Measurements from ENCODE around the gene OR2T27.
A peak's percentile ranks its signal among the peaks of the same experiment; 100 is the strongest.
"Not testable (repeated sequence)": the region's sequence is repeated elsewhere in the genome, so short reads cannot be mapped to it uniquely, and the experiment has no call there.

The OR2T27 gene, protein sequence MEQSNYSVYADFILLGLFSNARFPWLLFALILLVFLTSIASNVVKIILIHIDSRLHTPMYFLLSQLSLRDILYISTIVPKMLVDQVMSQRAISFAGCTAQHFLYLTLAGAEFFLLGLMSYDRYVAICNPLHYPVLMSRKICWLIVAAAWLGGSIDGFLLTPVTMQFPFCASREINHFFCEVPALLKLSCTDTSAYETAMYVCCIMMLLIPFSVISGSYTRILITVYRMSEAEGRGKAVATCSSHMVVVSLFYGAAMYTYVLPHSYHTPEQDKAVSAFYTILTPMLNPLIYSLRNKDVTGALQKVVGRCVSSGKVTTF

DNA sequence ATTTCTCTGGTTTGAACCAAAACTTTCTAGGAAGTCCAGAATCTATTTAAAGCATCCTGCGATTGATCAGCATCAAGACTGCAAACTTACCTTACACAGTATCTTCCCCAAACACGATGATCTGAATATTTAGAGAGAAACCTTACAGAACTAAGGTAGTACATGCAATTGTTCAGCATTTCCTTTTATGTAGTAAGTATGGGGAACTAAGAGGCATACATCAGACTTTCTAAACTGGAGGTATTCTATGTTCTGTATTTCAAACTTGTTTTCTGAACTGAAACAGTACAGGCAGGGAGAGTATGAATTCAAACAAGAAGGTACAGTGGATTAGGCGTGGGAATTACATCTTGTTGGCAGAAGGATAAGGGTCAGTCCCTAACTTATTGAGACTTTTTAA is at the start of gene OR2T27:
TSS of gene OR2T27 (minus strand) at position 175 of the 400 bp plus-strand sequence. CDS start 4,644 bp downstream, outside the sequence.
- not testable (repeated sequence) for DNase-seq

DNA sequence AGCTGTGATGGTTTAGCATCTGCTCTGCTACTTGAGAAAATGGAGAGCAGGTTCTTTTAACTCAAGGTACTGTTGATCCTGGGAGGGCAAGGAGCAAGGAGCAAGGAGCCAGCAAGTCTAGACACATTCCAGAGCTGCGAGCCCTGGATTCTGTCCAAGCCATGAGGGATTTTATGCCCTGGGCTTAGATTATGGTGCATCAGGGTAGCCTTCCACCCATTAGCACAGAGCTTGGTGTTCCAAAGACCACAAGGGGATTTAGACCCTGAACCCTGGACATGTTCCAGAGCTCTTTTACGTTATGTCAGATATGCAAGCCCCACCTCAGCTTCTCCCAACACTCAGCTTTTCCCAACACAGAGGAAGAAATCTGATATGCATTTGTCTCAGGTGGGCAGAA is 49.3 kb upstream of the OR2T27 start:
- DNase-seq, result no peak

DNA sequence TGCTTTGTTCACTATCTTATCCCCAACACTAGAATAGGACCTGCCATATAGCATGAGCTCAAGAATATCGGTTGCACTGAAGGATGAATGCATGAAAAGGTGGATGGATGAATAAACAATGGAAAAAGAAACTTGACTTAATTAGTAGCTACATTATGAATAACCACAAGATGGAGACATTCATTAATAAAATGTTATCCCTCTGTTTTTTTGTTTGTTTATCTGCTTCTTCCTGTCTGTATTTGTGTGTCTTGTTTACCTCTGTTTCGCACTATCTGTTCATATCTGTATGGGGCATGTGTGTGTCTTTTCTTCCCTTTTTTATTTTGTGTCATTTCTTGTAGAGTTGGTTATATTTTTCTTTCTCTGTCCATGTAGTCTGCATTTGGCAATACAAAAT is 48.3 kb upstream of the OR2T27 start:
- DNase-seq, result no peak

DNA sequence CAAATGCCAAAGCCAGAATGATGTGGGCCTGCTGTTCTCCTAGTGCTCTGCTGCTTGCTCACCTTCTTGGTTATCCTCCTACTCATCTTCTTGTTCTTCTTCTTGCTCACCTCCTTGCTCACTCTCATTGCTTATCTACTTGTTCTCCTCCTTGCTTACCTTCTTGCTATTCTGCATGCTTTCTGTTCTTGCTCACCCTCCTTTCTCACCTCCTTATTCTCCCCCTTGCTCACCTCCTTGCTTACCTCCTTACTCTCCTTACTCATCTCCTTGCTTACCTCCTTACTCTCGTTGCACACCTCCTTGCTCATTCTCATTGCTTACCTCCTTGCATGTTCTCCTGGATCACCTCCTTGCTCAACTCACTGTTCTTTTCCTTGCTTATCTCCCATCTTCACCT is 47.4 kb upstream of the OR2T27 start, which contains the start of gene OR14I1:
TSS of gene OR14I1 (minus strand) at position 53 of the 400 bp plus-strand sequence.
- no peak for DNase-seq

DNA sequence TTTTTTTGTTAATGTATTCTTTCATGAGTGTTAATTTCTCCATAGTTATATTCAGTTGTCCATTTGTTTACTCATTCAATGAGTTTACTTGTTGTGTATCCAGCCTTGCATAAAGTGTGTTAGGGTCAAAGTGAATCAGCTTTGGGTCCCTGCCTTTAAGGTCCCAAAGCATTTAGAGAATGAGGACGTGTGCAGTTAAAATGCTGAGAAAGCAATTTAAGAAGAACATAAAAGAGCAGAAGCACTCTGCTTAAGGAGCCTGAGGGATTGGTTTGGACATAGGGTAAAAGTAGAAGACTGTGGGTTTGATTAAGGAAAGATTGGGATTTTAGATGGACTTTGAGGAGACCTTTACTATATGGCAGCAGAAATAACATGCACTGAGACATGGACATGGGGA is 43.8 kb upstream of the OR2T27 start:
- no peak for DNase-seq

DNA sequence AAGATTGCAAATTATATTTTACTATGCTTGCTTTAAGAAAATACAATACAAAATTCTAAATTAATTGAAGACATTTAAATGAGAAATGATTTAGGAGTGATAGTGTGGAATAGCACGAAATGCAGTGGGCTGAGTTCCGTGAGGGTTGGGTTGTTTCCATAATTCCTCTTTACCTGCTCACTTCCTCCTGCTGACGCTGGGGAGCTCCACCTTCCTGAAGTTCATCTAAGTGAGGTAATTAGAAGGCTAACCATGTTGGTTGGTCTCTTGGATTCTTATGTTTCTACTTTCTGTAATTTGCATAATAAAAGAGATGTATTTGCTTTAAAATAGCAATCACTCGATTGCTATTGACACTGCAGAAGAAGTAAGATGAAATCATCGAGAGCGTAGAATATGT is 42.6 kb upstream of the OR2T27 start:
- DNase-seq, result no peak

DNA sequence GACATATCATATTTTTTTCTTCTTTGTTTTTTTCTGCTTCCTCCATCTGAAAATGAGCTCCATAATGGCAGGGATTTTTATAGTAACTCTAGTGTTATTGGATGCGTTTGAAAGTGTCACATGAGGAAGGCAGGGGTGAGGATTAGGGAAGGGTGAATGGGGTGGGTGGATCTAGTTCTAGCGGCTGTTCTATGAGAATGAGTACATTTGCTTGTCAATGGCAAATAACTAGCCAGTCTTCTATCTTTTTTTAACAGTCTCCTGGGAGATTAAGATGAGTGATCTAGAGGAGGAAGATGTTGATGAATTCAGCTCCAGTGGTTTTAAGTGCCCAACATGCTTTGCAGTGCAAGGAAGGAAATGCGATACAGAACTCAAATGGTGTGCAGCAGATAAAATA is 41.4 kb upstream of the OR2T27 start:
- no peak for DNase-seq

DNA sequence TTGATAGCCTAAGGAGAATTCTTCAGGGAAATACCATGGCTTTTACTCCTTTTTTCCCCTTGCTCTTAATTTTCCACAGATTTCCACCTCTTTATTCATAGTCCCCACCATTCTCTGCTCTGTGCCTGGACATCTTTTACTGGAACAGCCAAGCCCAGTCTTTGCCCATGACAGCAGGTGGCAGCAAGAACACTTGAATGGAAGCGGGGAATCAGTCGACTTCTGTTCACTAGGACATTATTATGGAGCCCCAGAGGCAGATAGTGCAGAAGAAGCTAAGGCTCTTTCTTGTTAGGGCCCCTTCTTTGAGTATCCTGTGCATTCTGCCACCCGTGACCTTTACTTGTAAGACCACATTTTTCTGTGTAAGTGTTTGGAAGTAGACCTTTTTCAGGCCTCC is 40.9 kb upstream of the OR2T27 start:
- DNase-seq, result no peak

DNA sequence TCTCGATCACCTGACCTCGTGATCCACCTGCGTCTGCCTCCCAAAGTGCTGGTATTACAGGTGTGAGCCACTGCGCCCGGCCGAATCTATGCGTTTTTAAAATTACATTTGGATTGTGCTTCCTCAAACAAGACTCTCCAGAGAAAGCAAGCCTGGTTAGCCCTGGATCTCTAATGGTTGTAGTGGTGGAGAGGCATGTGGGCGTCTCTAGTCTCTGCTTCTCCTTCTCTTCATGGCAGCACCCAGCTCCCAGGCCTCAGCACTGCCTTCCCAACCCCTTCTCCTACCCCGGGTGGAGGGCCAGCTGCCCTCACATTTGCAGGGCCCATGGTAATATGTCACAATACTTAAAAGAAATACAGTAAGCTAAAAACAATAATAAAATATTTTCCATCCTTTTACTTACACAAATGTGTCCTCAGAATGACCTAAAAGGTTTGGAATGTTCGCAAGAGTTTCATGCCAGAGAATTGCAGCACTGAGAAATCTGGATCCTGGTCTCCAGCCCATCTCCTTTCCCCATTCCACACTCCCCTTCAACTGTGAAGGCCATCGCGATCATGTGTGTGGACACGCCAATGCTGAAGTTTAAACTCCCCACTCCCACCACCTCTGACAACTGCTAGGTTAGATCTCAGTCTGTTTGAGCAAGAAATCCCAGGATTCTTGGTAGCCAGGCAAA is 40.3 kb upstream of the OR2T27 start:
- no peak for DNase-seq

DNA sequence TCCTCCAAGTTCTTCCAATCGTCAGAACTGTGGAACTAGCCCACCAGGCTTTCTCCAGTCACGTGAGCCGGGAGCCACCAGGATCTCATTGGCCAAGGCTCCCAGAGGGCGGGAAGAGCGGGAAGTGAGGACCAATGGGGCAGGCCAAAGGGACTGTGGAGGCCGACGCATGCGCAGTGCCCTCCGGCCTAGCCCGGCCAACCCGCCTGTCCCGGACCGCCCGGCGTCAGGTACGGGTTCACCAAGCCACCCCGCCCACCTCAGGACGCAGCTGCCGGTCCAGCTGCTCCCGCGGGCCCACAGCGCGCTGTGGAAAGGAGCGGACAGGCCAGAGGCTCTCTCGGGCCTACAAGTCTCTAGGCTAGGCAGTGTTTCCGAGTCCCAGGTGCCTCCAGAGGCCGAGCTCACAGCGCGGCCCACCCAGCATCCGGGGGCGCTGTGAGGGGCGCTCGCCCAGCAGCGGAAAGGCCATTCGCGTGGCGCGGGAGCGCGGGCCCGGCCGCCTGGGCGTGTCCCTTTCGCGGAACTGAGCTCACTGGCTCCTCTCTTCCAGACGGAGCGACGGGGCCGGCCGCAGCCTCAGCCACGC is 36.3 kb upstream of the OR2T27 start:
- DNase-seq, result no peak

DNA sequence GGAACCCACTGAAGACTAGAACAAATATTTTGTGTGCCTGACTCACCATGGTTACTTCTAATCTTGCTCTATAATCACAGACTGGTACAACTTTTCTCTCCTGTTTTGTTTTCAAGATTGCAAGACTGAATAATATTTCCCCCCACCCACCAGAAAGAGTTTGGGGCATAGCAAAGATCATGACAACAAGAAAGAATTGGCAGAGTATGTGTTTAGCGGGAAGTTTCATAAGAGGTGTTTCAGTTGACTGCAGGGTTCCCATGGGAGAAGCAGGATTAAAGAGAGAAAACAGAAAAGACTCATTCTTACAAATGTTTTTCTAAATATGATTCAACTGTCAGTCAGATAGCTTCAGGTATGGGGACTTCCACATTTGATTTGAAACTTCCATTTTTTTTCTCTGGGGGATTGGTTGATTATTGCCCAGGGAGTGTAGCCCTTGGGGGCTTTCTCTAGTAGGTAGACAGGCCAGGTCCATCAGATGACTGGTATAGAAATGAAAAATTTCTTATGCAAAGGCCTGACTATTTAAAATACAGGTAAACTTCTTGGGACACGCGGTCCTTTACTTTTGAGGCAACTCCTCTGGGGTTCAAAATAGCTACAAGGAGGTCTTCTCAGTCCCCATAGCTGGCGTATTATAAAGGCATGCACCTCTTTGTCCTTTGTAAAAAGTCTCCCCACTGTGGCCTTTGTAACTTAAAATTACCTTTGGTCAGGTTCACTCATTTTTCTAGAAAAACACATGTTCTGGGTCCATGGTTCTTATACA is 33.4 kb upstream of the OR2T27 start:
- no peak for DNase-seq

DNA sequence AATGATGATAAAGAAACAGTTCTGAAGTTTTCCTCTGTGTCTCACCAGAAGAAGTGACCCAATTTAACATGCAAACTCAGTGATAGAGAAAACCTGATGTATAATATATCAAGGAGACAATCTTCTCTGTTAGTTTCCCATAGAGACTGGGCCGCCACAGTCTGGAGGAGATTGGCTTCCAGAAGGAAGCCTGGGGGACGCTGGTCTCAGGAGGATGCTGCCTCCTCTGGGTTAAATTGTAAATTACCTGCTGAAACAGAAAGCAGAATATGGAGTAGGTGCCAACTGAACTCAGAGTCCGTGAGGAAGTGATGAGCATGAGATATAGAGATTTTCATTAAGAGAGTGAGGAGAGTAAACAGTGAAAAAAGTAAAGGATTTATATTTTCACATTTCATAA is 31.5 kb upstream of the OR2T27 start:
- peak; percentile 36 for DNase-seq

DNA sequence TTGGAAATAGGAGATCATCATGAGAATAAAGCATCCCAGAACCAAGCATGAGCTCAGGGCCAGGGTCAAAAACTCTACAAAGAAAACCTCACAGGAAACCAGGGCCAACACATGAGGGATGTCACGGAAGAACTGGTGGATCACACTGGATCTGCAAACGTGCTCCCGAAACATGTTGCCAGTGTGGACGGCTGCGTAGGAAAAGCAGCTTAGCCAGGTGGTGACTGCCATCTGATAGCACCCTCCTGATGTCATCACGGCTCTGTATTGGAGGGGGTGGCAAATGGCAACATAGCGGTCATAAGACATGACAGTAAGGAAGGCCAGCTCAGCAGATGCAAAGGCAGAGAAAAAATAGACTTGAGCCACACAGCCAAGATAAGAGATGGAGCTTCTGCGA is 26.3 kb upstream of the OR2T27 start:
- DNase-seq, result no peak

DNA sequence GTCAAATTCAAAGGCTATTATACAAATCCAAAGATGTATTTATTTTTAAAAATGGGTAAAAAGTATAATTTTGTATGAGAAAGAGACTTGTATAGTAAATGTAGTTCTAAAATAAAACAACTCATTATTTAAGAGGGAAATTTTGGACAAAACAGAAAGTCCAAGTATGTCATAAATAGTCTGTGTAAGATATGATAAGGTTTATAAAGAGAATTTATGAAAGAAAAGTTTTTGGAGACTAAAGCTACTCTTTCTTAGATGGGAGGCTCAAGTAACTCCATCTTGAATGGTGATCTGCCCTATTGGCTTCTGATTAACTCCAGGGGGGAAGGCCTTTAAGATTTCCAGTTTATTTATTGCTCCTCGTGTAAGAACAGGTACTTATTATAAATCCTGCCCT is 14.7 kb upstream of the OR2T27 start:
- DNase-seq, result no peak

DNA sequence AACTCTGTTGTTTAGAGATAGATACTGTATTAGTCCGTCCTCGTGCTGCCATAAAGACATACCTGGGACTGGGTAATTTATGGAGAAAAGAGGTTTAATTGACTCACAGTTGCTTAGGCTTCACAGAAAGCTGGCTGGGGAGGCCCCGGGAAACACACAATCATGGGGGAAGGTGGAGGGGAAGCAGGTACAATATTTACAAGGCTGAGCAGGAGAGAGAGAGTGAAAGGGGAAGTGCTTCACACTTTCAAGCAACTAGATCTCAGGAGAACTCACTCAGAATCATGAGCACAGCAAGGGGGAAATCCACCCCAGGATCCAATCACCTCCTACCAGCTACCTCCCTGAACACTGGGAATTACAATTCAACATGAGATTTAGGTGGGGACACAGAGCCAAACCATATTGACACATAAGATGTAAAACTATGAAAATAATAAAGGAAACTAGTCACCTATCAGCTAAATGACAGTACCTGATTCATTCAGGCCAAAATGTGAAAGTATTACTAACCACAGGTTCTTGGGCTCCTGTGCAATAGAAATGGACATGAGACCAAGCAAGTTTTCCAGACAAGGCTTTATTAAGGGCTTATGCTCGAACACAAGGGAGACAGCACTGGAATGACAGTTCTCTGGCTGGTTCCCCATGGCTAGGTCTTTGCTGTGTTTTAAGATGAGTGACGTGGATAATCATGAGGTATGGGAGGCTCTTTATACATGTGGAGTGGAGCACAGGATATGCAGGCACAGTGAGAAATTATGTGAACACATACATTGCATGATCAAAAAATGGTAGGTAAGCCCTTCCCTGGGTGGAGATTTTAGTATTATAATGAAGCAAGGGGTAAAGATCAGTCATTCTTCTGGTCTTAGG is 8.4 kb upstream of the OR2T27 start:
- not testable (repeated sequence) for DNase-seq

DNA sequence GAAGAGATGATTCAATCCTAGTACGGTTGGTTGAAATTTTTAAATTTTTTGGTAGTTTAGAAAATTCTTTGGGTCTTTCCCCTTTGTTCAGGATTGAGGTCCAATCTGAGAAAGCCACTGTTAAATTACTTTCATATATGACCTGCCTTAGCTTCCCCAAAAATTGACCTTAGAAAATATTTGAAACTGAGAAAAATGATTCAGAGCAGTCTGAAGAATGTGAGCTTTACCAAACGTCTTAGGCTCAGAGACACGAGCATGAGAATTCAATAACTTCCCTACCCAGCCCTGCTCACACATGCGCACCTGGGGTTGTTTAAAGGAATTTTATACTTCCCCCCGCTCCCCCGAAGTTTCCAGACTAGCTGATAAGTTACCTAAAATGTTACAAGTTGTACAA is 1.5 kb upstream of the OR2T27 start:
- not testable (repeated sequence) for DNase-seq

DNA sequence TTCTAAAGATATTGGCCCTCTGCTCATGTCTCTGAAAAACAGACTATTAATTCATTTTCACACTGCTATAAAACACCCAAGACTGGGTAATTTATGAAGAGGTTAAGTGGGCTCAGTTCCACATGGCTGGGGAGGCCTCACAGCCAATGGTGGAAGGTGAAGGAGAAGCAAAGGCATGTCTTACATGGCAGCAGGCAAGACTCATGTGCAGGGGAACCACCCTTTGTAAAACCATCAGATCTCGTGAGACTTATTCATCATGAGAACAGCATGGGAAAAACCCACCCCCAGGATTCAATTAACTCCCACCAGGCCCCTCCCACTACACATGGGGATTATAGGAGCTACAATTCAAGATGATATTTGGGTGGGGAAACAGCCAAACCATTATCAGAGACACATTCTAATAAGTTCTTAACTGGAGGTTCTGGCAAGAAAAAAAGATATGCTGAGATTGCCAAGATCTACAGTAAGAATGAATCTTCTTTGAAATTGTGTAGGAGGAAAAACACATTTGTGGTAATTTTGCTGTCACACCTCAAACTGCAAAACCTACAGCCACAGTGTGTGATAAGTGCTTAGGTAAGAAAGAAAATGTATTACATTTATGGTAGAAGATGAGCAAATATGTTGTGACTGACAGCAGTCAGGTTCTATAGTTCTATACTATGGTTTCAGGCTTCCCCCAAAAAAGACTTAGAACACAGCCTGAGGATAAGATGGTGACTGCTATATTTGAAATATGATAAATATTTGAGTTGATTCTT is 6.4 kb downstream of the OR2T27 start:
- not testable (repeated sequence) for DNase-seq

DNA sequence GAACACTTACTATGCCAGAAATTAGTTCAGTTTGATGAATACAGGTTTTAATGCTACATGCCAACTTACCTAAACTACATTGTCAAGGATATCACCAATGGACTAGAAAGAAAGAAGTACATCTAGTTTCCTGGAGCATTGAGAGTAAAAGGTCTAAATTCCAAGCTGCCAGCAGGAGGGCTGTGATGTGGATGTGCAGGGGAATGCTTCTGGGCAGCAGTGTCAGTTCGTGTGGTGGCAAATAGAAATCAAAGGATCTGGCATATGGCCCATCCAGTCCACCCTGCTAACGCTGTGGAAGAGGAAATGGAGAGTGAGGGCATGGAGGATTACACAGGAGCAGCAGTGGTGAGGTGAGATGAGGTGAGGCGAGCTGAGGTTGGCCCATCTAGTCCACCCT is 10.2 kb downstream of the OR2T27 start, which contains the start of gene OR2T35:
TSS of gene OR2T35 (minus strand) at position 101 of the 400 bp plus-strand sequence. CDS start 6,020 bp downstream, outside the sequence.
- not testable (repeated sequence) for DNase-seq

DNA sequence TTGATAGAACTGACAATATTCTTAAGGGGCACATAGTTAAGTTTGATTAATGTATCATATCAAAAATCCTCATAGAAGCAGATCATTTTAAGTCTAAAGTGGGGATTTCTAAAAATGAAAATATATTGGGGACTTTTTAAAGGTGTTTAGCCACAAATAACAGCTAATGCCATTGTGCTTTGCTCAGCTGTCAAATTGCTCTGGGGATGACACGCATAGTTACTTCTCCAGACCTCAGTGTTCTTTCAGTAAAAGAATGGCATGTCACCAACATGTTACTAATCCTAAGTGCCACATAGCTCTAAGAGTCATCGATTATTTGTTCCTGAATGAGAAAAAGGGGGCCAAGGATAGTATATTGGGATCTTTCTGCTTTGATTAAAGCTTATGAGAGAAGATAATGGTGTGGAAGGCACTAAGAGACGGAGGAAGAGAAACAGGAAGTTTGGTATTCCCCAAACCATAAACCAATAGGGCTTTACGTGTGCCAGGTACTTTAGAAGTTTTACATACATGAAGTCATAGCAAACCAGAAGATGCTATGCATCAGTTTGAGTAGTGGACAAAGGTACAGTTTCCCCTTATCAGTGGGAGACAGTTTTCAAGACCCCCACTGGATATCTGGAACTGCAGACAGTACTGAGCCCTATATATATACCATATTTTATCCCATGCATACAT is 12.2 kb downstream of the OR2T27 start:
- not testable (repeated sequence) for DNase-seq

DNA sequence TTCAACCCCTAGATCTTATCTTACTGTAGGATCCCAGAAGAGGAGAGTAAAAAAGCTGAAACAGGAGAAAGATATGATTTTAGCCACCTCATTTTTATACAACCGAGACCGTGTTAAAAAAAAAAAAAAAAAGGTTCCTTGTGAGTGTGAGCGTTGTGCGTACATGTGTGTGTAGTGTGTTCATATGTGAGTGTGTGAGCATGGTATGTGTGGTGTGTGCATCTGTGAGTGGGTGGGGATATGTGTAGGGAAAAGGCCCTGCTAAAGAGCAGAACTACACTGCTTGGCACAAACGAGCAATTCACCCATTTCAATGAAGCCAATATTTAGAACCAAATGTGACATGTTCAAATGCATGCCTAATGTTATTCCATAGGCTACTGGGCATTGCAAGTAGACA is 13.7 kb downstream of the OR2T27 start:
- DNase-seq, result not testable (repeated sequence)

DNA sequence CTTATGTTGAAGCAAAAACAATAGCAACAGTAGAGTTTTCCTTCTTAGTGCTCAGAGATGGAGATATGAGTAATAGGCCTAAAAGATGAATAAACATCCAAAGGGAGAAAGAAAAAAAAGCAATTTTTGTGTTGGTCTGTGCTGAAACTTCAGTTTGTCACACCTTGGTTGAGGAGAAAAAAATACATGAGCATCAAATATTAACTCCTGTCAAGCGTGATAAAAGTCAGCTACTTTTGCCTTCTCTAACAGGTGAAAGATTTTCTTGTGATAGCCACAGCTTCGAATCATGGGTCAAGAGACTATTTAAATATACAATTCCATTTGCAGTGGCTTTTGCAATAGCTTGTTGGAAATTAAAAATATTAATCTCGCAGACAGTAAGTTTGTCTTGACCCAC is 14.4 kb downstream of the OR2T27 start:
- not testable (repeated sequence) for DNase-seq
